ENCODE data around the gene GPR108. TPM values are rescaled to one million over a fixed set of nuclear protein-coding genes. Genes with fewer than 3 reads are reported as not detected.
A peak's percentile ranks its signal among the peaks of the same experiment; 100 is the strongest.

Gene GPR108
- total and polyA plus RNA-seq, 2 of the 13 experiments (the other 11 are each of a cell fraction or from before 2014, with no cell fraction given), result 36.4 to 63.0 TPM

DNA sequence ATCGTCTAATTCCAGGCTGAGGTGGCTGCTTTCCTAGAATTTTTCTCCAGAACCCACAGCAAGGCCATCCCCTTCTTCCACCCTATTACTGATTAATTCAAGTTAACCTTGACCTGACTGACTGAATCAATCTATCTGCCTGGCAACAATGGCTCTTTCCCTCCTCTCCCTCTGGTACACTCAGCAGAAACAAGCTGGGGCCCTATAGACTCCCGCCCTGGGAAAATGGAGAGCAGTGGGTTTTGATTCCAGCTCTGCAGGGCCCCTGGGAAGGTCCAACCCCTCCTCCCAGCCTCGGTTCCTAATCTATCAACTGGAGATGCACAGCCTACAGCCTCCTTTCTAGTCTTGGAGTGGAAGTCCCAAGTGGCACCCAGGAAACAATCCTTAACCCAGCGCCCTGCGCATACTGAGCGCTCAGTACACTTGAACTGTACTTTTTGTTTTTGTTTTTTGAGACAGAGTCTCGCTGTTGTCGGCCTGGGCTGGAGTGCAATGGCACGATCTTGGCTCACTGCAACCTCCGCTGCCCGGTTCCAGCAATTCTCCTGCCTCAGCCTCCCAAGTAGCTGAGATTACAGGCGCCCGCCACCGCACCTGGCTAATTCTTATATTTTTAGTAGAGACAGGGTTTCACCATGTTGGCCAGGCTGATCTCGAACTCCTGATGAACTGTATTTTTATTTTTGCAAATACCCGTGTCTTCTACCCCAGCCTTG, 11.7 kb downstream of the GPR108 start (continued):
- TF ChIP-seq, protein P1, sequence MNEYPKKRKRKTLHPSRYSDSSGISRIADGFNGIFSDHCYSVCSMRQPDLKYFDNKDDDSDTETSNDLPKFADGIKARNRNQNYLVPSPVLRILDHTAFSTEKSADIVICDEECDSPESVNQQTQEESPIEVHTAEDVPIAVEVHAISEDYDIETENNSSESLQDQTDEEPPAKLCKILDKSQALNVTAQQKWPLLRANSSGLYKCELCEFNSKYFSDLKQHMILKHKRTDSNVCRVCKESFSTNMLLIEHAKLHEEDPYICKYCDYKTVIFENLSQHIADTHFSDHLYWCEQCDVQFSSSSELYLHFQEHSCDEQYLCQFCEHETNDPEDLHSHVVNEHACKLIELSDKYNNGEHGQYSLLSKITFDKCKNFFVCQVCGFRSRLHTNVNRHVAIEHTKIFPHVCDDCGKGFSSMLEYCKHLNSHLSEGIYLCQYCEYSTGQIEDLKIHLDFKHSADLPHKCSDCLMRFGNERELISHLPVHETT (CRISPR knock-in tag; conservative IDR thresholded peaks at IDR 0.05), result no peak
- no peak for TF ChIP-seq ZNF30 (CRISPR knock-in tag; IDR thresholded peaks at IDR 0.05)
- TF ChIP-seq RXRA (CRISPR knock-in tag; IDR thresholded peaks at IDR 0.05), result peak; percentile 67; the same call in 1 of the 2 replicates
- no peak for TF ChIP-seq SSRP1 (CRISPR knock-in tag; IDR thresholded peaks at IDR 0.05)
- TF ChIP-seq MTF2 (CRISPR knock-in tag; IDR thresholded peaks at IDR 0.05; ENCODE audit: borderline replicate concordance), result no peak
- TF ChIP-seq ZNF746 (CRISPR knock-in tag; IDR thresholded peaks at IDR 0.05), result no peak
- TF ChIP-seq ZNF24 (IDR thresholded peaks at IDR 0.05), result no peak
- TF ChIP-seq NFKBIZ (CRISPR knock-in tag; IDR thresholded peaks at IDR 0.05), result 0 out of 2 replicates have a peak, but pooled peaks have one; percentile 29
- TF ChIP-seq TARDBP (CRISPR knock-in tag; IDR thresholded peaks at IDR 0.05), result peak; percentile 70; the same call in 1 of the 2 replicates
- TF ChIP-seq MTA1 (CRISPR knock-in tag; IDR thresholded peaks at IDR 0.05; ENCODE audit: borderline replicate concordance), result no peak
- peak; percentile 65; the same call in 1 of the 2 replicates for TF ChIP-seq HDAC2 (CRISPR knock-in tag; IDR thresholded peaks at IDR 0.05)
- TF ChIP-seq TGIF2 (CRISPR knock-in tag; IDR thresholded peaks at IDR 0.05), result no peak
- no peak for TF ChIP-seq POLR2AphosphoS2 (IDR thresholded peaks at IDR 0.05; ENCODE audit: low read depth, low read length)
- no peak for TF ChIP-seq SUZ12 (IDR thresholded peaks at IDR 0.05; ENCODE audit: low read depth, low read length)
- peak; percentile 42; the same call in 1 of the 2 replicates for TF ChIP-seq ZNF317 (CRISPR knock-in tag; IDR thresholded peaks at IDR 0.05)
- TF ChIP-seq CREM (IDR thresholded peaks at IDR 0.05), result 0 out of 2 replicates have a peak, but pooled peaks have one; percentile 17
- no peak for TF ChIP-seq CREM (CRISPR knock-in tag; IDR thresholded peaks at IDR 0.05)
- TF ChIP-seq GFI1 (CRISPR knock-in tag; IDR thresholded peaks at IDR 0.05; ENCODE audit: borderline replicate concordance), result no peak
- 0 out of 2 replicates have a peak, but pooled peaks have one; percentile 26 for TF ChIP-seq SOX13 (IDR thresholded peaks at IDR 0.05)
- TF ChIP-seq SOX13 (CRISPR knock-in tag; conservative IDR thresholded peaks at IDR 0.05 in 1 of 2, IDR thresholded peaks at IDR 0.05 in 1 of 2), result peak in 1 of 2 experiments; percentile 87; a peak in 2 of 4 replicates
- TF ChIP-seq MAZ (IDR thresholded peaks at IDR 0.05; ENCODE audit: borderline replicate concordance, low read depth, low read length), result no peak
- TF ChIP-seq MAZ (CRISPR knock-in tag; IDR thresholded peaks at IDR 0.05; ENCODE audit: low read depth), result 0 out of 2 replicates have a peak, but pooled peaks have one; percentile 44
- no peak for TF ChIP-seq SMC3 (IDR thresholded peaks at IDR 0.05; ENCODE audit: low read length)
- TF ChIP-seq, protein P2, sequence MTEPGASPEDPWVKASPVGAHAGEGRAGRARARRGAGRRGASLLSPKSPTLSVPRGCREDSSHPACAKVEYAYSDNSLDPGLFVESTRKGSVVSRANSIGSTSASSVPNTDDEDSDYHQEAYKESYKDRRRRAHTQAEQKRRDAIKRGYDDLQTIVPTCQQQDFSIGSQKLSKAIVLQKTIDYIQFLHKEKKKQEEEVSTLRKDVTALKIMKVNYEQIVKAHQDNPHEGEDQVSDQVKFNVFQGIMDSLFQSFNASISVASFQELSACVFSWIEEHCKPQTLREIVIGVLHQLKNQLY (CRISPR knock-in tag; IDR thresholded peaks at IDR 0.05), result 0 out of 2 replicates have a peak, but pooled peaks have one; percentile 16
- TF ChIP-seq ONECUT2 (CRISPR knock-in tag; IDR thresholded peaks at IDR 0.05), result peak; percentile 78
- peak; percentile 21; the same call in 1 of the 2 replicates for TF ChIP-seq GATAD1 (CRISPR knock-in tag; IDR thresholded peaks at IDR 0.05)
- no peak for TF ChIP-seq CREB1 (IDR thresholded peaks at IDR 0.05)
- TF ChIP-seq CREB1 (CRISPR knock-in tag; IDR thresholded peaks at IDR 0.05), result 0 out of 2 replicates have a peak, but pooled peaks have one; percentile 10
- peak; percentile 62; the same call in 1 of the 2 replicates for TF ChIP-seq NR2F2 (IDR thresholded peaks at IDR 0.05; ENCODE audit: borderline replicate concordance, low read depth)
- TF ChIP-seq NRL (CRISPR knock-in tag; IDR thresholded peaks at IDR 0.05; ENCODE audit: borderline replicate concordance), result no peak
- peak; percentile 86 for TF ChIP-seq NCOA2 (CRISPR knock-in tag; IDR thresholded peaks at IDR 0.05)
- TF ChIP-seq ZNF430 (CRISPR knock-in tag; IDR thresholded peaks at IDR 0.05), result peak; percentile 26; the same call in 1 of the 2 replicates
- 0 out of 2 replicates have a peak, but pooled peaks have one; percentile 7 for TF ChIP-seq REPIN1 (CRISPR knock-in tag; IDR thresholded peaks at IDR 0.05; ENCODE audit: borderline replicate concordance, low read depth)
